Measurements from ENCODE around the gene LCMT1. TPM values are rescaled to one million over a fixed set of nuclear protein-coding genes. Genes with fewer than 3 reads are reported as not detected.

LCMT1 gene
- total RNA-seq, 1 donor from 2014 or later, result 24.8 TPM

DNA sequence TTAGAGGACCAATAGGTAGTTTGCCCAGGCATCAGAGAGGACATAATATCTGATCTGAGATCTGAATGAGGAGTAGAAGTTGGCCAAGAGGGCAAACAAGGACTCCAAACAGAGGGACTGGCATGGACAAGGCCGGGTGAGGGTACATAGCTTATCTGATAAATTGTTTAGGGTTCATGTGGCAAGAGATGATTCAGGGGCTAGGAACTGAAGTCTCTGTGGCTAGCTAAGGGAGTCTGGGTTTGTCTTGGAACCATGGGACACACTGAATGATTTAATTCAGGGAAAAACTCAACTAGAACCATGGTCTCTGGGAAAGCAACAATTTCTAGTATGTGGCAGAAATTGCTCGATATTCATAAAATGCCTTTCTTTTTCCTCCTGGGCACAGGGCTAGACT, 101.1 kb downstream of the LCMT1 start:
- no peak for DNase-seq

DNA sequence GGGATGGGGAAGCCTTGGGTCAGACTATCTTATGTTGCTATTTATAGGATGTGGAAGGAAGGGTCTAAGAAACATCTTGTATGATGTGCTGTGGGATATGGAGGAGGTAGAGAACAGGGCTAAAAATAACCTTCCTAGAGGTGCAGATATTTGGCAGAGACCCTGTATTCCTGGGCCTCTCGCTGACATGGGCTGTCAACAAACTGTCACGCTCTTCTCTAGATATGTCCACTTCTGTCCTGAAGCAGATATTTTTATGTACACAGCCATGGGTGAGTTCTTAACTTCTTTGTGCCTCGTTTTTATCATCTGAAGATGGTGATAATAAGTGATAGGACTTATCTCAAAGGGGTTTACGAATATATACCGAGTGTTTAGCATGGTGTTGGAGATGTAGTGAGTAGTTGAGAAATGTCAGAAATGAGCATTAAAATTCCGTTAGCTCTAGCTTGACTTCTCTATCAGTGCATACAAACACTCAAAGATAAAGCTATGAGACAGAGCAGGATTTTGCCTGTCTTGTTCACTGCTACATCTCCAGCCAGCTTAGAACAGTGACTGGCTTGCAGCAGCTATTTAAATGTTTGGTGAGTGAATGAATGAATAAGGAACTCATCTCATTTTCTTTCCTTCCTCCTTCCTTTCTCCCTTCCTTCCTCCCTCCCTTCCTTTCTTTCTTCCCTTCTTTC, 102.3 kb downstream of the LCMT1 start:
- no peak for DNase-seq

DNA sequence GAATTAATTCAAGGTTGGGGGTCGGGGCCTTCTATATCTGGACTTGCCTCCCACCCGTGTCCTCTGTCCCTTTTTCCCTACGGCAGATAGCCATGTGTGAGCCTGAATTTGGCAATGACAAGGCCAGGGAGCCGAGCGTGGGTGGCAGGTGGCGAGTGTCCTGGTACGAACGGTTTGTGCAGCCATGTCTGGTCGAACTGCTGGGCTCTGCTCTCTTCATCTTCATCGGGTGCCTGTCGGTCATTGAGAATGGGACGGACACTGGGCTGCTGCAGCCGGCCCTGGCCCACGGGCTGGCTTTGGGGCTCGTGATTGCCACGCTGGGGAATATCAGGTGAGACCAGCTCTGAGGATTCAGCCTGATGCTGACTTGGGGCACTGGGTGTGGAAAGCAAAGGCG, 105.6 kb downstream of the LCMT1 start:
- DNase-seq, result no peak

DNA sequence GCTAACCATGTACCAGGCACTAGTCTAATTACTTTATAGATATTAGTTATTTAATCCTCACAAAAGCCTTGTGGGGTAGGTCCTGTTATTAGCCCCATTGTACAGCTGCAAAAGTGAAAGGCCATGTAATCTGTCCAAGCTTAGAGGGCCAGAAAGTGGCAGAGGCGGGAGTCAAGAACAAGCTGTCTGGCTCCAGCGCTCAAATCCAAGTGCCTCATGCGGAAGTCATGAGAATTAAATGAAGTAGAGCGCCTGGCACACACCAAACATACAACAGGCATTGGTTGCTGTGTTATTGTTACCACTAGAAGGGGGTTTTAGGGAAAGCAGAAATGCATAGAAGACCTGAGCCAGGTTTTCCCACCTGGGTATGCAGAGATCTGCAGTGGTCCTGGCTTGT, 106.4 kb downstream of the LCMT1 start:
- no peak for DNase-seq

DNA sequence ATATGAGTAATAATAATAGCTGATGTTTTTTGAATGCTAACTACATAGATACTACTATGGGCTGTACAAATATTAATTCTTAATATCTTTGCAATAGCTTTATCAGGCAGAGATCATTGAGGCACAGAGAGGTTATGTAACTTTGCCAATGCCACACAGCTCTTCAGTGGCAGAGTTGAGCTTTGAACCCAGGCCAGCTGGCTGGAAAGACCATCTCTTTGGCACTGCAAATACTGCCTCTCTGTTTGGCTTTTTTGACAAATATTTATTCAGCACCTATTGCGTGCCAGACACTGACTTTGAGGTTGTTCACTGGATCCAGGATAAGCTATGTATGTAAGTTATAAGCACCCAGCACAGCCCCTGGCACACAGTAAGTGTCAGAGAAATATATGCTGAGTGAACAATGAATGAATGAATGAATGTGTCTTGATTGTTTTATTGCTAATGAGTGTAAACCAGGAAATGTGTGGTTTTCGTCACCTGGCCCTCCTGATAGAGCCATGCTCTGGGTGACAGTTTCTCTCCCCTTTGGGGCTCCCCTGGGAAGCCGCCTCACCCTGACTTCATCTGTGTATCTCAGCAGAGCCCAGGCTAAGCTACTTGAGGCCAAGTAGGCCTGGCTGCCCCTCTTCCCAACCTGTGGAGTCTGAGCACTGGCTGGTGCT, 107.7 kb downstream of the LCMT1 start:
- no peak for DNase-seq

DNA sequence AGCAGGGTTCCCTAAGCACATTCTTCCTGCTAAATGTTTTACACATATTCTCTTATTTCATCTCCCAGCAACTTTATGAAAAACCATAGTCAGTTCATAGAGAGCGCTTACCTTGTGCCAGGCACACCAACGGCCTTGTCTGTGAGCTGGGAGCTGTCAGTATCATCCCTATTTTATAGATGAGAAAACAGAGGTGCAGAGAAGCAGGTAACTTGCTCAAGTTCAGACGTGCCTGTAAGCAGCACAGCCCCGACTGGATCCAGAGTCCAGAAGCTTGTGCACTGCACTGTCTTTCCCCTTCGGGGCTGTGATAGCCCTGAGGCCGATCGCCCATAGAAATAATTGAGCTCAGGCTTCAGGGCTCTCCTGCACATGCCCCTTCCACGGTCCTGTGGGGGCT, 111.4 kb downstream of the LCMT1 start:
- no peak for DNase-seq

DNA sequence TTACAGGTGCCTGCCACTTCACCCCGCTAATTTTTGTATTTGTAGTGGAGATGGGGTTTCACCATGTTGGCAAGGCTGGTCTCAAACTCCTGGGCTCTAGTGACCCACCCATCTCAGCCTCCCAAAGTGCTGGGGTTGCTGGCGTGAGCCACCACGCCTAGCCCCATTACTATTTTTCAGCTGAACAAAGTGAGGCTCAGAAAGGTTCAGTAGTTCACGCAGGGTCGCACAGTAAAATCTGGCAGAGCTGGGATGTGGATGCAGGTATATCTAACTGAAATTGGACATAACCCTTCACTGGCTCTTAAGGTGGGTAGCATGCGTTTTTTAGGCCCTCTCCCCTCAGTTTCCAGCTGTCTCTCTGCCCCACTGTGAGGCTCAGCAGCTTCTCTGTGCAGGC, 112.4 kb downstream of the LCMT1 start:
- no peak for DNase-seq

DNA sequence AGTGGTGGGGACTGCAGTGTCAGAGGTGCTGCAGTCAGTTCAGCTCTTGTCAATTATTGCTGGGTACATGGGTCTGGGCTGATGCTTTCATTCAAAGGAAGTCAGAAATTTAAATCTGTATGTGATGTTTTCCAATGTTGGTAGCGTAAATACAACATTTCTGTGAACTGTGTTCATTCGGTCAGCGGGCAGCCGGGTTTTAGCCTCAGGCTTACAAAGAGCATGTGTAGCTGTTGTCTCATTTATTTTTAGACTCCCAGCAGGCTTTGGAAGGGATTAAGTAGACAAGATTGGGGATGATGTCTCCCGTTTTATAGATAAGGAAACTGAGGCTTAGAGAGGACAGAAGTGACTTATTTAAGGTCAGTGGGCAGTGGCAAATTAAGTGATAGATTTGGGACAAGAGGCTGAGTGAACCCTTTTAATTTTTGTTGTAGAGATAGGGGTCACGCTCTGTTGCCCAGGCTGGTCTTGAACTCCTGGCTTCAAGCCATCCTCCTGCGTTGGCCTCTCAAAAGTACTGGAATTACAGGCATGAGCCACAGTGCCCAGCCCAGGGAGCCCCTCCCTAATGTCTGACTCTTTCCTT, 113.3 kb downstream of the LCMT1 start:
- no peak for DNase-seq

Other genes starting within 250 kb of the LCMT1 start
- gene ARHGAP17, start 96.4 kb upstream of the LCMT1 start, total RNA-seq, result 59.9 and 81.3 TPM in 2 replicates
- gene AQP8, start 105.2 kb downstream of the LCMT1 start, total RNA-seq, result not detected in 2 replicates
- 3.7 and 4.8 TPM in 2 replicates for gene ZKSCAN2, start 146.1 kb downstream of the LCMT1 start, total RNA-seq

Data from dermis blood vessel endothelial cell (primary cell).